ENCODE measurements around the gene IPO11.
"Not testable (repeated sequence)": the region's sequence is repeated elsewhere in the genome, so short reads cannot be mapped to it uniquely, and the experiment has no call there.

Gene IPO11

DNA sequence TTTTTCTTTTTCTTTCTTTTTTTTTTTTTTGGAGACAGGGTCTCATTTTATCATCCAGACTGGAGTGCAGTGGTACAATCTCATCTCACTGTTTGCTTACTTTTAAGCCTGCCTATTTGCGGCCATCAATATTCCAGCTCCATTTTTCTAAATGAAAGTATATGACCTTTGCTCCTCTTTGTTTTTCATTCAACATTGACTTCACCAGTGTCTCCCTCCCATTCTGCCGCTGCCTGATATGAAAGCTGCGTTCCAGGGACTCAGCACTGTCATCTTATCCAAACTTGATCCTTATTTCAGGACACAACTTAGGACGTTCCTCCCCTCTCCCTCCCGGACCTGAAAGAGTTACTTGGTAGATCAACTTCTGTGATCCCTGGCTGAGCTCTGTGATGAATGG is 239.7 kb downstream of the IPO11 start:
- no peak for DNase-seq

DNA sequence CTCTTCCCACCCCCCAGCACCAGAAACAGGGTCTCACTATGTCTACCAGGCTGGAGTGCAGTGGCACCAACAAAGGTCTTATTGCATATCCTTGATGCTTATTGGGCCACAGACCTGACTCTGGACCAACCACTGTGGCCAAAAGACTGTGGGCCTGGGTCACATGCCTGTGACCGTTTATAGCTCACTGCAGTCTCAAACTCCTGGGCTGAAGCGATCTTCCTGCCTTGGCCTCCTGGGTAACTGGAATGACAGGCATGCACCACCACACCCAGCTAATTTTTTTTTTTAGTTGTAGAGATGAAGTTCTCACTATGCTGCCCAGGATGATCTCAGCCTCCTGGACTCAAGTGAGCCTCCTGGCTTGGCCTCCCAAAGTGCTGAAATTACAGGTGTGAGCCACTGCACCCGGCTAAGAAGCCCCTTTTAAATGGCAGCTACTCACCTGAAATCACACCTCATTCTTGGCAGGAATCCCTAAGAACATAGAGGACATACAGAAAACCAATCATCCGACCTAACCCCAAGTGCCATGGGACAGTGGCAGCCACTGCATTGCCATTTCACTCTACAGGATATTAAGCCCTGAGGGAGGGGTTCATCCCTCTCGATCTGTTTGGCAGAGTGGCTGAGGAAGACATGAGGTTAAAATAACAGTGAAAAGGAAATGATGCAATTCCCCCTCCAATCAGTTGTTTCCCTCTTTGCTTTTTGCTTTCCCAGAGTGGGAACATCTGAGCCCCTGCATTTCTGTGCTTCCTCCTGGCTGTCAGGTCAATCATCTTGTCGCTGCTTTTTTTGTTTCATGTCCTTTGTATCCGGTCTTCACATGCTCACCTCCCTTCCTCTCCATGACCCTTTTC is 240.7 kb downstream of the IPO11 start:
- DNase-seq = no peak

DNA sequence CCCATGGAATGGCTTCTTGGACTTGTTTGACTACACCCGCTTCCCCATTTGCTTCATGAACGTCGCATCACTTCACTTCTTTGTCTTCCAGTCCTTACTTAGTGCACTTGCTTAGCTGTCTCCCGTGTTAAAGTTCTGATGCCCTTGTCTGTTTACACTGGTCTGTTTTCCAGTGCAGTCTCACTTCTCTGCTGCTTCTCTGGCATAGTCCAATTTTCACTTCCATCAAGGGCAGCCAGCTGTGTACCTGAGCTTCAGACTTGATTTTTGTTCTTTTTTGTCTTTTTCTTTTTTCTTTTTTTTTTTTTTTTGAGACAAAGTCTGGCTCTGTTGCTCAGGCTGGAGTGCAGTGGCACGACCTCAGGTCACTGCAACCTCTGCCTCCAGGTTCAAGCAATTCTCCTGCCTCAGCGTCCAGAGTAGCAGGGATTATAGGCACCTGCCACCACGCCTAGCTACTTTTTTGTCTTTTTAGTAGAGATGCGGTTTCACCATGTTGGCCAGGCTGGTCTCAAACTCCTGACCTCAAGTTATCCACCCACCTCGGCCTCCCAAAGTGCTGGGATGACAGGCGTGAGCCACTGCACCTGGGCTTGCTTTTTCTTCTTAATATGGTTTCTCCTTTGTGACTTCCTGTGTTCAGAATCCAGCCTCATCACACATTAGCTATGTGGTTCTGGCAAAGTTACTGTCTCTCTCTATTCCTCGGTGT is 241.5 kb downstream of the IPO11 start:
- DNase-seq = no peak

DNA sequence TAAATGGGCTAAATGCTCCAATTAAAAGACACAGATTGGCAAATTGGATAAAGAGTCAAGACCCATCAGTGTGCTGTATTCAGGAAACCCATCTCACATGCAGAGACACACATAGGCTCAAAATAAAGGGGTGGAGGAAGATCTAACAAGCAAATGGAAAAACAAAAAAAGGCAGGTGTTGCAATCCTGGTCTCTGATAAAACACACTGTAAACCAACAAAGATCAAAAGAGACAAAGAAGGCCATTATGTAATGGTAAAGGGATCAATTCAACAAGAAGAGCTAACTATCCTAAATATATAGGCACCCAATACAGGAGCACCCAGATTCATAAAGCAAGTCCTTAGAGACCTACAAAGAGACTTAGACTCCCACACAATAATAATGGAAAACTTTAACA is 245.2 kb downstream of the IPO11 start:
- DNase-seq = not testable (repeated sequence)

DNA sequence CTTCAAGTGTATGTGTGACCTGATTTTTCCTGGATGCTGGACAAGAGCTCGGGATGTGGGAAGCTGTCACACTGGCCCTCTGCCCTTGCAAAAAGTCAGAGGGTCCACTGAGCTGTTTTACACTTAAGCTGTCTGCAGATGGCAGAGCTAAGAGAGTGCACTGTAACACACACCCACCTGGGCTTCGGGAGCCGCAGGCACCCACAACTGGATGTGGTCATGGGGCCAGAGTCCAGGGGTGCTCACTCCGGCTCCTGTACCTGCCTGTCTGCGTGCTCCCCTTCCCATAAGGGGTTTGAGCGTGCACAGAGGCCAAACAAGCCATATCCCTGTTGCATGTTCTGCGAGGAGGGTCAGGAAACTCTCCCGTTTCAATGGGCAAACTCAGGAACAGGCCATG is 248.6 kb downstream of the IPO11 start:
- DNase-seq = no peak

DNA sequence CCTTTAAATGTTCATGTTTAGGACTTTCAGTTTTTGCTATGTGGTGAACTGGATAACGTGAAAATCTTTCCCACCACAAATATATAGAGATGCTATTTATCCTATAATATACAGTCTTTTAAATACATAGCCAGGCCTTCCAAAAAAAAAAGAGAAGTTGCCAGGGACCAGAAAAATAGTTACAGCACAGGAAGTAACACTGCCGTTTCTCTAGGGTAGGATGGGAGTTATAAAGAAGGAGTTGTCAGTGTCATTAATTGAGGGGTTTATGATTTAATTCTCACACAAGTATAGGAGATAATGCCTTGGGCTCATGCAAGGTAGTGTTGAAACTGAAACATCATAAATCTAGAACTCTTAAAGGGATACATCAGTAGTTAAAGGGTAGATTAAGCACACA is 250.0 kb downstream of the IPO11 start:
- DNase-seq = no peak

DNA sequence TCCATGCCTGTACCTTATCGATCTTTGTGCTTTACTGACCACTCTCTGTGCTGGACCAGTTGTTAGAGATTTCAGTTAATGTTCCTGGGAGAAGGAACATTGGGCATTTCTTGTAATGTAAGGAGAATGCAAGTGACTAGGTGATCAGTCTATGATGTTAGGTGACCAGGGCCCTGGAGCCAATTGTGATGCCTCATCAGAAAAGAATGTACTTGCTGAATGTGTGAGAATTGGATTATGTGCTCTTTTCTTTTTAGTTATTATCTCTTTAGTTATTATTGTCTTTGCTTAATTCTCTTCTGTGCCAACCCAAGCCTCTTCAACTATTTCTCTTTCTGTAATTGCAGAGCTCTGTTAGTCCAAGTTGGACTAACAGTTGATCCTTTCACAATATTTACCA is 258.9 kb downstream of the IPO11 start:
- DNase-seq = no peak

DNA sequence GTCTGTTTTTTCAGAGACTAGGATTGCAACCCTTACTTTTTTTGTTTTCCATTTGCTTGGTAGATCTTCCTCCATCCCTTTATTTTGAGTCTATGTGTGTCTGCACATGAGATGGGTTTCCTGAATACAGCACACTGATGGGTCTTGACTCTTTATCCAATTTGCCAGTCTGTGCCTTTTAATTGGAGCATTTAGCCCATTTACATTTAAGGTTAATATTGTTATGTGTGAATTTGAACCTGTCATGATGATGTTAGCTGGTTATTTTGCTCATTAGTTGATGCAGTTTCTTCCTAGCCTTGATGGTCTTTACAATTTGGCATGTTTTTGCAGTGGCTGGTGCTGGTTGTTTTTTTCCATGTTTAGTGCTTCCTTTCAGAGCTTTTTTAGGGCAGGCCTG is 264.0 kb downstream of the IPO11 start:
- DNase-seq = not testable (repeated sequence)

Data from activated effector memory CD4-positive, alpha-beta T cell treated with anti-CD3 and anti-CD28 coated beads, Interleukin-2, amount 50 U/mL, for 16 hours (primary cell).